ENCODE measurements around the gene LYPLAL1.

Gene LYPLAL1

DNA sequence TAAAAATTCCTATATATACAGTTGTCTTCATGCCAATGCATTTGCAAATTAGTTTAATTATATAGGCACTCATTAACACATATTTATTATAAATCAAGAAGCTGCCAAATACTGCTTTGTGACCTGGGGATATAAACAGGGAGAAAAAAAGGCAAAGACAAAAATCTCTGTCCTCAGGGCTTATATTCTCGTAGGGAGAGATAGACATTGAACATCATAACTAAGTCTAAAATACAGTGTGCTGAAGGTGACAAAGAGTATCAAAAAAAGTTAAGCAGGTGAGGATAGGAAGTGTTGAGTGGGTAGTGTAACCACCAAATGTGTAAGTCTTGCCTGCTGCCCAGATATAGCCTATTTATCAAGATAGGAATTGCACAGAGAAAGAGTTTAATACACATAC is 40.7 kb upstream of the LYPLAL1 start:
- H3K27ac ChIP-seq (ENCODE audit: low read depth, low read length) = no peak overlapping the region
- TF ChIP-seq CTCF (IDR thresholded peaks at IDR 0.05; ENCODE audit: low read depth, low read length, poor library complexity, severe bottlenecking) (no peak), EZH2phosphoT487 (IDR thresholded peaks at IDR 0.05; ENCODE audit: borderline replicate concordance, low read length) (no peak)
- H3K79me2 ChIP-seq (ENCODE audit: control insufficient read depth, low read length) = no peaks in the 10 kb centered on the region
- H3K36me3 ChIP-seq (ENCODE audit: control insufficient read depth, low read length) = no peaks in the 10 kb centered on the region
- no peaks in the 10 kb centered on the region for H3K9me3 ChIP-seq (ENCODE audit: control insufficient read depth, insufficient read depth, low read length)
- H3K4me2 ChIP-seq (ENCODE audit: low read length) = no peak overlapping the region
- H3K9me2 ChIP-seq (replicated peaks; ENCODE audit: control insufficient read depth, low read length) = no peaks in the 10 kb centered on the region
- no peak overlapping the region for H3K4me3 ChIP-seq (ENCODE audit: low read length)
- no peaks in the 10 kb centered on the region for H3K27me3 ChIP-seq (ENCODE audit: control insufficient read depth, low read length)
- no peaks in the 10 kb centered on the region for H3K4me1 ChIP-seq (ENCODE audit: control insufficient read depth, low read length)
- H4K20me1 ChIP-seq (ENCODE audit: control insufficient read depth, insufficient read depth, low read depth, low read length) = no peaks in the 10 kb centered on the region
- no peaks in the 10 kb centered on the region for H3F3A ChIP-seq (ENCODE audit: control insufficient read depth, insufficient read depth)

GRCh38 chr1:219138747-219139146 is 34.9 kb upstream of the LYPLAL1 start:
- H4K20me1 ChIP-seq (ENCODE audit: control insufficient read depth, insufficient read depth, low read depth, low read length) = no peaks in the 10 kb centered on the region
- H3K9me3 ChIP-seq (ENCODE audit: control insufficient read depth, insufficient read depth, low read length) = no peaks in the 10 kb centered on the region
- H3K4me3 ChIP-seq (ENCODE audit: low read length) = no peak overlapping the region
- no peaks in the 10 kb centered on the region for H3K4me1 ChIP-seq (ENCODE audit: control insufficient read depth, low read length)
- no peaks in the 10 kb centered on the region for H3K9me2 ChIP-seq (replicated peaks; ENCODE audit: control insufficient read depth, low read length)
- H3K4me2 ChIP-seq (ENCODE audit: low read length) = no peak overlapping the region
- TF ChIP-seq EZH2phosphoT487 (IDR thresholded peaks at IDR 0.05; ENCODE audit: borderline replicate concordance, low read length) (no peak), CTCF (IDR thresholded peaks at IDR 0.05; ENCODE audit: low read depth, low read length, poor library complexity, severe bottlenecking) (no peak)
- no peaks in the 10 kb centered on the region for H3F3A ChIP-seq (ENCODE audit: control insufficient read depth, insufficient read depth)
- no peaks in the 10 kb centered on the region for H3K79me2 ChIP-seq (ENCODE audit: control insufficient read depth, low read length)
- H3K36me3 ChIP-seq (ENCODE audit: control insufficient read depth, low read length) = no peaks in the 10 kb centered on the region
- H3K27me3 ChIP-seq (ENCODE audit: control insufficient read depth, low read length) = no peaks in the 10 kb centered on the region
- no peak overlapping the region for H3K27ac ChIP-seq (ENCODE audit: low read depth, low read length)

- no peak overlapping the region for H3K4me2 ChIP-seq (ENCODE audit: low read length)
- H3K9me2 ChIP-seq (replicated peaks; ENCODE audit: control insufficient read depth, low read length) = no peaks in the 10 kb centered on the region
- no peak overlapping the region for H3K4me3 ChIP-seq (ENCODE audit: low read length)
- H3K27ac ChIP-seq (ENCODE audit: low read depth, low read length) = no peak overlapping the region
- H4K20me1 ChIP-seq (ENCODE audit: control insufficient read depth, insufficient read depth, low read depth, low read length) = no peaks in the 10 kb centered on the region
- H3K36me3 ChIP-seq (ENCODE audit: control insufficient read depth, low read length) = no peaks in the 10 kb centered on the region
- peaks cover 9% of the 10 kb centered on the region for H3K4me1 ChIP-seq (ENCODE audit: control insufficient read depth, low read length)
- H3K27me3 ChIP-seq (ENCODE audit: control insufficient read depth, low read length) = no peaks in the 10 kb centered on the region
- no peaks in the 10 kb centered on the region for H3K79me2 ChIP-seq (ENCODE audit: control insufficient read depth, low read length)
- H3K9me3 ChIP-seq (ENCODE audit: control insufficient read depth, insufficient read depth, low read length) = no peaks in the 10 kb centered on the region
- TF ChIP-seq EZH2phosphoT487 (IDR thresholded peaks at IDR 0.05; ENCODE audit: borderline replicate concordance, low read length) (no peak), CTCF (IDR thresholded peaks at IDR 0.05; ENCODE audit: low read depth, low read length, poor library complexity, severe bottlenecking) (no peak)
- H3F3A ChIP-seq (ENCODE audit: control insufficient read depth, insufficient read depth) = no peaks in the 10 kb centered on the region
These were observed 33.3 kb upstream of the LYPLAL1 start for GRCh38 chr1:219140303-219140877.
